GM12892 (cell line): ENCODE data around the gene RCOR1.

Experiments used
- DNase-seq: peaks from one replicate; pipeline ENCODE4 v3.0.0; 2011; ENCODE audit not compliant: insufficient read length
- FAIRE-seq: peaks from 2 replicates; lab custom pipeline; 2011; peaks lifted over from hg19 to GRCh38; lab: Jason Lieb, UNC
- POLR2A ChIP-seq: IDR thresholded peaks from 2 replicates; pipeline ENCODE4 v1.6.1; 2011; ENCODE audit warnings: low read depth, low read length, control low read depth
- POLR2AphosphoS5 ChIP-seq: IDR thresholded peaks from 2 replicates; pipeline ENCODE4 v1.6.1; 2011; ENCODE audit warnings: low read depth, low read length, control low read depth
- TAF1 ChIP-seq: IDR thresholded peaks from 2 replicates; pipeline ENCODE4 v1.6.1; 2011; ENCODE audit warnings: low read depth, mild to moderate bottlenecking, control low read depth, low read length, borderline replicate concordance

RCOR1 gene

GRCh38 chr14:102738373-102739189, 146.1 kb downstream of the RCOR1 start:
- no peak for TF ChIP-seq POLR2AphosphoS5
- no peak for TF ChIP-seq POLR2A
- no peak for TF ChIP-seq TAF1
- FAIRE-seq, result no peak

DNA sequence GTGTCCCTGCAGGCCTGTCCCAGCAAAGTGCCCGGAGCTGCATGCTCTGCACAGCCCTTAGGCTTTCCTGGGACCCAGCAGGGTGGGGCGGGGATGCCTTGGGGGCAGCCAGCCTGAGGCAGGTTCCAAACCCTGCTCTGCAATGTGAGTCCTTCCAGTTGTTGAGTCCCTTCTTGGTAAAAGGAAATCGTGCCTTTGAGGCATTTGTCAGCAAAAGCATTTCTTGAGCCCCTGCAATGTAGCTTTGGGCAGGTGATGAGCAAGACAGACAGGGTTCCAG, 146.7 kb downstream of the RCOR1 start:
- FAIRE-seq, result no peak
- TF ChIP-seq POLR2AphosphoS5, result no peak
- TF ChIP-seq TAF1, result no peak
- TF ChIP-seq POLR2A, result no peak
- no peak for DNase-seq

More at GRCh38 chr14:102738373-102739189, 146.1 kb downstream of the RCOR1 start:
- no peak for DNase-seq

GRCh38 chr14:102746634-102747438, 154.4 kb downstream of the RCOR1 start:
- TF ChIP-seq TAF1 (no peak), POLR2A (no peak), POLR2AphosphoS5 (no peak)
- FAIRE-seq (no peak), DNase-seq (no peak)

DNA sequence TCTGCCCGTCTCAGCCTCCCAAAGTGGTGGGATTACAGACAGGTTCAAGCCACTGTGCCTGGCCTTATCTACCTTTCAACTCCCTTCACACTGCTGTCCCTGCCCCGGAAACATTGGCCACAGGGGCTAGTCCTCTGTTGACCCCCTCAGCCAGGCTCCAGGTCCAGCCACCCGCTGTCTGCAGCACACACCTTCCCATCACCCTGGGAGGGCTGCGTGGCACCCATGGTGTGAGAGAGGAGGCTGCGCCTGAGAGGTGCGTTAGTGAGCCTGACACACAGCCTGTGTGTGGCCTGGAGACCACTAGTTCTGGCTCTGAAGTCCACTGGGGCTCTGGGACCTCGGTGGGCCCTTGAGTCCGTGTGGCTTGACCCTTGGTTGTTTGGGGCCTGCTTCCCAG, 156.4 kb downstream of the RCOR1 start:
- TF ChIP-seq POLR2AphosphoS5 (no peak), POLR2A (no peak), TAF1 (no peak)
- FAIRE-seq (no peak), DNase-seq (no peak)

DNA sequence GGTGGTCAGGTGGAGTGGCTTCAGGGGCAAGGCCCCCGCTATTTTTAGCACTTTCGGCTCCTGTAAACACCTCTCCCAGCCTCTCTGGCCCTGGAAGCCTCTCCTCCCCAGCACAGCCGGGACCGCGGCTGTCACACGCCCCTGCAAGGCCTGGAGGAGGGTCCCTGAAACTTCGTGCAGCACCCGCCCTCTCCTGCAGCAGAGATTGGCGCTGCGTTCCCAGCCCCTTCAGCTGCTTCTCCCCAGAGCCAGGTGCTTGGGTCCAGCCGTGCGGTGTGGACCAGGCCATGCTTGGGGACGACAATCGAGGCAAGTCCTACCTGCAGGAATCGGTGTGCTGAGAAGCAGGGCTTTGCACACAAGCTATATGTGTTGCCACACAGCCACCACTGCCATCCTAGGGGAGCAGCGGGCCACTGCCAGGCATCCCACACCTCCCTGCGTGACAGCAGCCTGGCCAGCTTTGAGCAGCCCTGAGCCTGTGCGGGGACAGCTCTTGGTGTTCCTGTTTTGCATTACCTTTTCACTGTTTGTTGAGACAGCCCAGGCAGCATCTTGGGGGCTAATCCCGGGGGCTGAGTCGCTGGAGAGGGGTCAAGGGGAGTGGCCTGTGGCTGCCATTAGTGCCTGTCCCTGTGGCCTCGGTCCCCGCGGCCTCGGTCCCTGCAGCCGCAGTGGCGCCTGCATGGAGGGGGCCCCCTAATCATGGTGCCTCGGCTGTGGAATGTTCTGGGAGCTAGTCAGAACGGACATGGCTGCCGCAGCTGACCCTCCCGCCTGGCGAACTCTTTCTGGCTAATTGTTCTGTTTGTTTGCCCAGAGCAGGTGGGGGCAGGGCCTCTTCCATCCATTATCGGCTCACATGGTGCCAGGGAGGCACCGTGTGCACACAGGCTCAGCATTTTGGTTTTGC, 157.2 kb downstream of the RCOR1 start:
- DNase-seq (no peak), FAIRE-seq (peak; percentile 30)
- TF ChIP-seq POLR2A (no peak), TAF1 (no peak), POLR2AphosphoS5 (no peak)

- DNase-seq (no peak), FAIRE-seq (no peak)
- TF ChIP-seq POLR2A (no peak), POLR2AphosphoS5 (no peak), TAF1 (no peak)
Measured at GRCh38 chr14:102750376-102750775, 157.9 kb downstream of the RCOR1 start.

DNA sequence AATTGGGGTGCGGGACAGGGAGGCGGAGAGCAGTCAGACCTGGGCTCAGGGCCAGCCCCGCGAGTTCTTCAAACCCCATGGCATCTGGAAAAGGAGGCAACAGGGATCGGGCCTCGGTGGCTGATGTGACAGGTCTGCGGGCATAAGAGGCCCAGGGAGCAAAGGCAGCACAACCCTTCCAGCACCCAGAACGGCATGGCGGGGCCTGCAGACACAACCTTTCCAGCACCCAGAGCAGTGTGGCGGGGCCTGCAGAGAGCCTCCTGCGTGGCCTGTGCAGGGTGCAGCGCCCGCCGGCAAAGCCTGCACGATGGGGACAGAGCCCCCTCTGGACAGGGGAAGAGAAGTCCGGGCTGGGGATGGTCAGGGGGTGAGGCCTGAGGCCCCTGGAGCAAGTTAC, 158.6 kb downstream of the RCOR1 start:
- DNase-seq, result no peak
- FAIRE-seq, result no peak
- TF ChIP-seq POLR2A (no peak), POLR2AphosphoS5 (no peak), TAF1 (no peak)

DNA sequence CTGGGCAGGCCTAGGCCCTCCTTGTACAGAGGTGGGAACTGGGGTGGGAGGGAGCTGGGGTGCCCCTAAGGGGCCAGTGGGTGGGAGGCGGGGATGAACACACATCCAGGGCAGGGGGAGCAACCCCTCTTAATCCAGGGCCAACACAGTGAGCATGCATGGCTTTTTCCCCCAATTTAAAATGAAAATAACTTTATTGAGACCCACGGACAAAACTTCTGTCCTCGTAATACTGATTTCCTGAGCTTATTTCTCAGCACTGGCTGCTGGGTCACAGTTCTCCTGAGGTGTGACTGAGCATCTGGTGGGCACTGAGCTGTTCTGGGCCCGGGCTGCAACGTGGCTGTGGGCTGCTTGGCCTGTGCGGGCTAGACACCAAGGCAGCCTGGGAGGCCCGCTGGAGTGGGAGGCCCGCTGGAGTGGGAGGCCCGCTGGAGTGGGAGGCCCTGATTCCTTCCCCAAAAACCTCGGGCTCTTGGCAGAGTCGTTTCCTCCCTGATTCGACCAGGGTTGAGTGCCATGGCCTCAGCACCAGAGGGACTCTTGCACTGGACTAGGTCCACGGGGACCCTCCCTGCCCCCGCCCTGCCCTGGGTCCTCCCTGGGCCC, 159.9 kb downstream of the RCOR1 start:
- DNase-seq (no peak), FAIRE-seq (no peak)
- no peak for TF ChIP-seq TAF1
- no peak for TF ChIP-seq POLR2AphosphoS5
- TF ChIP-seq POLR2A, result no peak

DNA sequence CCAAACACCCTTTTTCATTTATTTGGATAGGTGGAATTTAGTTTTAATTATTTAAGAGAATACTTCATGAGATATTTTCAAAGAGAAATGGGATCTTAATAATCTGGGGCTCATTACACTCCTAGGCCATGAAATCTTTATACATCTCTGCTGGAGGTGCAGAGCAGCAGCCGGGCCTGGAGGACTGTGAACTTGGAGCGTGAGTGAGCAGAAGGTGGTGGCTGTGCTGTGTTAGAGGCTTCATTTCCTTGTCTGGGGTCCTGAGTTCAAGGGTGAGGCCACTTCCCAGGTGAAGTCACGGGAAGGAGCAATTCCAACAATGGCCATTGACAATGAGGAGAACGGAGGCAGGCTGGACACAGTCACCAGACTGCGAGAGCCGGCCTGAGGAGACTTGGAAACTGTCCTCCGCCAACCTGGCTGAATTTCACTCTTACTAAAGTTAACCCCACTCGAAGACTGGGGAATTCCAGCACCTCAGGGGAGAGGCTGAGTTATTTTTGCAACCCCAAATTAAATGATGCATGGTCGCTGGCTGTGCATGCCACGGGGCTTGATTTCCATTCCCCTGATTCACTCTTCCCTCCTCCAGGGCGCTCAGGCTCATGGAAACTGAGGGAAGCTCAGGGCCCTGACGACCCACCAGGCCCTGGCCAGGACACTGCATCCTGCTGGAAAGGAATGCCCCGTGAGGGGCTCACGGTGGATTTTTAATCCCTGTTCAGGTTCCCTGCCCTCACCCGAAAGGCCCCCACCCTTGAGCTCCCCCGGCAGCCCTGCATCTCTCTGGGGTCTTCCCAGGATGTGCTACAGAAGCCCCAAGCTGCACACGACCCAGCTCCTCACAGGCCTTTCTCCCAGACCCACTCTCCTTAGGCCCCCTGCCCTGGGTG, 162.2 kb downstream of the RCOR1 start:
- TF ChIP-seq TAF1, result no peak
- no peak; the same call in 1 of the 2 replicates for TF ChIP-seq POLR2AphosphoS5
- TF ChIP-seq POLR2A, result peak; percentile 41; the same call in 1 of the 2 replicates
- FAIRE-seq (peak; percentile 91), DNase-seq (peak; percentile 52)

DNA sequence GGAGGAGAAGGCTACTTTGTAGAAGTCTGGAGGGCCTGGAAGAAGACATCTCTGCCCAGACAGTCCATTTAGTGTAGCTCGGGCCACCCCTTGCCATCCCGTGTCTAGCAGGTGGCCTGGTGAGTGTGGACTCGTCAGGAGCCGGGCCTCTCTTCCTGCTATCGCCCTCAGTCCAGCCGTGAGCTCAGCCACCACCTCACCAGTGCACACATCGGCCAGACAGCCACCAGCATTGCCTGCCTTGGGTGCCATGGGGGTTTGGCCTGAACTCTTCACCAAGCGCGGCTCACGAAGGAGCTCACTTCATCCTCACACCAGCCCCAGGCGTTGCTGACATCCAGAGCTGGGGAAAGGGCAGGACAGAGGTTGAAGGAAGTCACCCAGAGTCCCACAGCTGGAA, 165.2 kb downstream of the RCOR1 start:
- DNase-seq (no peak), FAIRE-seq (peak; percentile 82)
- TF ChIP-seq TAF1 (no peak), POLR2A (no peak), POLR2AphosphoS5 (no peak)
